Activated CD4-positive, alpha-beta T cell treated with anti-CD3 and anti-CD28 coated beads, Interleukin-2, Interleukin-6, amounts not matched to agents 100 ng/mL and 50 ng/mL, durations not matched to agents 16 hours and 8 hours (primary cell): ENCODE results near the gene TOX2.

Experiments
- DNase-seq: peaks from one replicate; pipeline ENCODE4 v3.0.0-alpha.2; 2020

The TOX2 gene

DNA sequence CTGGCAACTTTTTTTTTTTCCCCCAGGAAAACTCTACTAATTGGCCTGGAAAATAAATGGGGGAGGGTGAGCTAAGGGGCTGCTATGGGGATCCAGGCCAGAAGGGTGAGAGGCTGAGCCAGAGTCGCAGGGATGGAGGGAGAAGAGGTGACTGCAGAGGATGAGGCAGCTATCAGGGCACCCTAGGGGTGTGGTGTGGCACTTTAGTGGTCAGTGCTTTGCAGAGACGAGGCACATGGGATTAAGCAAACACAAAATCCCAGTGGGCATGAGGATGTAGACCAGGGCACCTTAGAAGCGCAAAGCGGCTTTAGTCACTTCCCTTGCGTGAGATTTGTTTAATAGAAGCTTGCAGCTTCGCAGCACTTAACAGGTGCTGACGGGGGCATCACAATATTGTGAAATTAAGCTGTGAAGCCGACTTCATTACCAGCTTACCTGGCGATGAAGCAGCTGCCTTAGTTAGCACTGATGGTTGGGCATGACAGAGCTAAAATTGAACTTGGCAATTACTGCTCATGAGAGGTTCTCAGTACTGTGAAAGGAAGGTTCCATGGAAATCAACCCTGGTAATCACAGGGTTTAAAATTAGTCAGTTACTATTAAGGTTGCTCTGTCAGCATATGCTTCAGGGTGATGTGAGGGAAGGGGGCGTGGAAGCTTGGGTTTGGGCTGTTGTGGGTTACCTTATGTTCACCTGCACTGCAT lies 26.0 kb downstream of the TOX2 start:
- no peak for DNase-seq

DNA sequence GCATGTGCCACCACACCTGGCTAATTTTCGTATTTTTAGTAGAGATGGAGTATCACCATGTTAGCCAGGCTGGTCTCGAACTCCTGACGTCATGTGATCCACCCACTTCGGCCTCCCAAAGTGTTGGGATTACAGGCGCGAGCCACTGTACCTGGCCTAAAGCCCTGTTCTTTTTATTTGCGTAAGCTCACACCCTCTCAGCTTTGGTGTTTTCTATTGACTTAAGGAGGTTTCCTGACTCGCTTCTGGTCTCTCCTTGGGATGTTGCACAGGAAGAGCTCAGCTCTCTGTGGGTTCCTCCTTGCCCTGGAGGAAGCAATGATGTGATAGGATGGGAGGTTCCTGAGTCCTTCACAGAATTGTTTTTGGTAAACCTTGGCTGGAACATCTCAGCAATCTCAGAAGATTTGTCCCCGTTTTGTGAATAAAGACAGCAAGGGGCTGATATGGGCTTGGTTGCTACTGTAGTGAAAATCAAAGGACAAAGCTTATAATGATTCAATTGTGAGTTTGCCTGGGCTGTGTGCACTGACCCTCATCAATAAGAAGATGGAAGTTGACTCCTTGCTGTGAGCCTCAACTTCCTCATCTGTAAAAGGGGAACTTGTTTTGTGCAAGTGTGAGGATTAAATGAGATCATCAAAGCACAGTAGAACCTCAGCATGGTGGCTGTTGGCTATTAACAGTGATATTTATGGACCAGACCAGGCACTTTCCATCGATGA lies 27.0 kb downstream of the TOX2 start:
- peak; percentile 29 for DNase-seq

DNA sequence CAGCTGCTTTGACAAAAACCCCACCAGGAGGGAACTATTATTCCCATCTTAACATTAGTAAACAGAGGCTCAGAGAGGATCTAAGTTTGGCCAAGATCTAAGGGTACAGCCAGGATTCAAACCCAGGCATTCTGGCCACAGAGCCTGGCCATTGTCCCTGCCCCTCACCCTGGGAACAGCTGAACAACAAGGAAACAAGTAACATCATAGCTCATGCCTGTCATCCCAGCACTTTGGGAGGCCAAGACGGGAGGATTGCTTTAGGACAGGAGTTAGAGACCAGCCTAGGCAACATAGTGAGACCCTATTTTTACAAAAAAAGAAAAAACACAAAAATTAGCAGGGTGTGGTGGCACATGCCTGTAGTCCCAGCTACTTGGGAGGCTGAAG lies 27.5 kb downstream of the TOX2 start:
- no peak for DNase-seq

DNA sequence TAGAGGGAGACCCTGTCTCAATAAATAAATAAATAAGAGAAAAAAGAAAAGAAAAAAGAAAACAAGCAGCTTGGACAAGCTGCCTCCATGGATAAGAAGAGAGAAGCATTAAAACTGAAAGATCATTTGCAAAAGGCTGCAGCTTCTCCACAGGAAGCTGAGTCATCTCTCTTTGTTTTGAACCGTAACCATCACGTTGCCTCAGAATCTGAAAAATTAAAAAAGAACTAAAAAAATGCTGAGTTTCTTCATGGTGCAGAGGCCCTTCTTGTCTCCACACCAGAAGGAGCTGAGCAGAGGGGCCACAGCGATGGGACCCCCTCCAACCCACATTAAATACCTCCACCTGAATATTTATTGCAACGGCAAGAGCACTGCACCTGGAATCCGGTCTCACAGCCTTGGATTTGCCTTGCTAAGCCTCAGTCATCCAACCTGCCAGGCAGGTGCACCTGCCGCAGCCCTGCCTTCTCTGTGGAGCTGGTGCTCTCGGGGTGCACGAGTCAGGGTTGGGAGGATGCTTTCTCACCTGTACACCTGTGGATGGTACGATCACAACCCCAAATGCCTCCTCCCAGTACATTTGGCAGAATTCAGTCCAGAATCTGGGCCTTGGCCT lies 28.1 kb downstream of the TOX2 start:
- peak; percentile 77 for DNase-seq

DNA sequence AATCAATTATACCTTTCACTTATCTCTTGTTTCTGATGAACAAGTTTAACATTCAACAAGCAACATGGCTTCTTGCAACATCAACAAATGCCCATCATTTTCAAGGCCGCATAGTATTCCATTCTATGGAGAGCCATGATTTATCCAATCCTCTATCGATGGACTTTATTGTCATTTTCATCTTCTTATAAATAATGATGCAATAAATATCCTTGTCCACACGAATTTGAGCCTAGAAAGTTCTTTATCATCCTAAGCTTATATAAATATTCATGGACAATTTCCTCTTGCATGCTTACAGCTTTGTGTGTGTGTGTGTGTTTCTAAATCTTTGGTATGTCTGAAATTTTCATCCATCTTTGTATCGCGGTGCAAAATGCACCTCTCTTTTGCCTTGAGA lies 29.1 kb downstream of the TOX2 start:
- DNase-seq: no peak

DNA sequence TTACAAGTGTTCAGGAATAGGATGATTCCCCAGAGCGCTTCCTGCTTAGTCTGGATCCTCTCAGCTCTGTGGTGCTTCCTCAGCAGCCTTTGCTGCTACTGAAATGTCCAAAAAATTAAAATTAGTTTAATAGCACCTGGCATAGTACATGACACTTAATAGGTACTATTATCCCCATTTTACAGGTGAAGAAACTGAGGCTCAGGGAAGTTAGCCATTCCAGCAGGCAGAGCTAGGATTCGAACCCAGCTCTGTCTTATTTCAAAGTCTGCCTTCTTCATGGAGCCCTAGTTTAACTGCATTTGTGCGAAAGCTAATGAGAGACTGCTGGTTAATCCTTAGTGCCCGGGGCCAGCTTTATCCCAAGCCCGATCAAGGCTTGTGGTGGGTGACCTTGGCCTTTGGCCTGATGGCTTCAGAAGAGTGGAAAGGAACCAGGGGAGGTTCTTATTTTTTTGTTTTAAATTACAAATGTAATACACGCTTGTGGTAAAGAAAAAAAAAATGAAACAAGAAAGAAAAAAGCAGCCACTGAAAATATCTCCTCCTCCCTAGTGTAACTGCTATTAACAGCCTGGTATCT lies 30.1 kb downstream of the TOX2 start:
- no peak for DNase-seq

DNA sequence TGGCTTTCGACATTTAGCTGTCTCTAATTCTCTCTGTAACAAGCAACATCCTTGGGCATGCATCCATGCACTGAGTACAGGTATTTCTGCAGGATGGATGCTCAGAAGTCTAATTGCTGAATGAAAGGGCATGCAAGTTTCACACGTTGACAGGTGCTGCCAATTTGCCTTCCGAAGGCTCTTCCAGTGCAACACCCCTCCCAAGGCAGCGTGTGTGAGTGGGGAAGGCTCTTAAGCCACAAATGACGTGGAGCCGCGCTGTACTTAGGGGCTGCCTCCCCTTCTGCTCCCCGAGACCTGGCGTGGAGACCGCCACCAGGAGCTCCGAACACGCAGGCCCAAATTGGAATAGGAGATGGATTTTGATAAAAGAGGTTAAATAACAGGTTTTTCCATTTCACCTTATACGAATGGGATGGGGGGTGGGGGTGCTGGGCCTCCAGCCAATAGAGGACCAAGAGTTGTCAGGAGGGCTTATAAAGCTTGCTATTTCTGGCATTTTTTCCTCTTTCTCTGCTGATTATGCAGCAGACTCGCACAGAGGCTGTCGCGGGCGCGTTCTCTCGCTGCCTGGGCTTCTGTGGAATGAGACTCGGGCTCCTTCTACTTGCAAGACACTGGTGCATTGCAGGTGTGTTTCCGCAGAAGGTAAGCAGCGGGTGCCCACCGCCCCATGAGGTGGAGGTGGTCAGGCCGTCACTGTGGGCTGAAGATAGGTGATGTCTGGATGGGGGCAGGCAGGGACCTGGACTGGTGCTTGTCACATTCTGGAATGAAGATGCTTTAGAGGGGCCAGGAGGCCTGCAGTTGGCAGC lies 30.9 kb downstream of the TOX2 start:
- DNase-seq: no peak

DNA sequence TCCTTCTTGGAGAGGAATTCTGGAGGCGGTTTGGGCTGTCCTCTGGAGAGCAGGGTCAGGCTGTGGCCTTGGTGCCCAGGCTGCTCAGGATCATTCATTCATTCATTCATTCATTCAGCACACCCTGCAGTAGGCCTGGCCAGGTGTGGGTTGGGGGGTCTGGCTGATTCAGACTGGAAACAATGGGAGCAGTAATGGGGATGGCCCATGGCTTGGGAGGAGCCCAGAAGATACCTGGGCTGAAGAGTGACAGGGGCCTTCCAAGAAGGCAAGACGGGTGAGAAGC lies 31.5 kb downstream of the TOX2 start:
- no peak for DNase-seq

DNA sequence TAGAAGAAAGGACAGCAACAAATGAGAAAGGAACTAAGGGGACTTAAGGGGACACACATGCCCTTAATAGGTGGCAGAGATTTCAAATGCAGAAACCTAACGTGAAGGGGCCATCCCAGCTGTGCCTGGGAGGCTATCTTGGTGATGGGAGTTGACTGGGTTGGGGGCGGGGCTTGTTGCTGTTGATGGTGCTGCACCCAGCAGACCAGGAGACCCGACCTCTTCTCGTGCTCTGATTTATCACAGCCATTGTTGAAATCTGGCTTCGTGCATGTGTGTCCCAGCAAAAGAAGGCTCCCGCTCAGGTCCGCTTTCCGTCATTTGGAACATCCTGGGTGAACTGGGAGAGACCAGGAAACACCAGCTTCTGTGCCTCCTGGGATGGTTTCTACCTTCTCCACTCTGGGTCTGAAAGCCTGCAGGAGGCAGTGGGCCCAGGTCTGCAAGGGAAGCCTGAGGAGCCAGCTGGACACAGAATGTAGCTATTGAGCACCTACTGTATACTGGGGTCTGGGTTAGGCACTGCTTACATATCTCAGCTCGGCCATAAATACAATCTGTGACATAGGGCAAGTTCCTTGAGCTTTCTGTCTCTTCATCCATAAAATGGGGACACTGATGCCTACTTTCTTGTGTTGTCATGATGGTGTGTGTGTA lies 32.1 kb downstream of the TOX2 start:
- DNase-seq: no peak

DNA sequence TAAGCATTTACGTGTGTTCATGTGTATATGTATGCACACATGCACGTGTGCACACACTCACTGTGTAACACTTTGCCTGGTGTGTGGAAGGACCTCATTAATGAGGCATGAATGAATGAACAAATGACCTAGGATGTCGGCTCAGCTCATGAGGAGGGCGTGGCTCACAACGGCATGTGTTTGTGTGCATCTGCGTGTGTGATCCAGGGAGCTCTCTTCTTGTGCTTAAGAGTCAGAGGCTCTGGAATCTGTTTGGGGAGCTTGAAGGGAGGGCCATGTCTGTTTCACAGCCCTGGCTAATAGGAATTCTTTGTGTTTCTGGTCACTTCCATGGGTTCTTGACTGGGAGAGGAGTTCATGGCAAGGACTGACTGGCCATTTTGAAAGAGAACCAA lies 32.7 kb downstream of the TOX2 start:
- no peak for DNase-seq

DNA sequence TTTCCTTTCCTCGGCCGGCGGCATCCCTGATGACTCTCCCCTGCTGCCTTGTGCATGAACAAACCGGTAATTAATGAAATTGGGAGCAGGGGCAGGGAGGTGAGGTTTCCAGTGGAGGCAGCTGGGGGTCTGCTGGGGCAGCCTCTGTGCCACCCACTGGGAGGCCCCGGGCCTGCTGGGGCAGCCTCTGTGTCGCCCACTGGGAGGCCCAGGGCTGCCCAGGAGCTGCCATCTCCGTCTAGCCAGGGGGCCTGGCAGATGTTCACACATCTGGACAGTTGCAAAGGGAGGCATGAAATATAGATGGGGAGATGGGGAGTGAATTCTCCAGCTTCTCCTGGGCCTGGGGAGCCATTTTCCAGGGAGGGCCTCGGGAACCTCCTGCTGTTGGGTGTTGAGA lies 33.8 kb downstream of the TOX2 start:
- no peak for DNase-seq

DNA sequence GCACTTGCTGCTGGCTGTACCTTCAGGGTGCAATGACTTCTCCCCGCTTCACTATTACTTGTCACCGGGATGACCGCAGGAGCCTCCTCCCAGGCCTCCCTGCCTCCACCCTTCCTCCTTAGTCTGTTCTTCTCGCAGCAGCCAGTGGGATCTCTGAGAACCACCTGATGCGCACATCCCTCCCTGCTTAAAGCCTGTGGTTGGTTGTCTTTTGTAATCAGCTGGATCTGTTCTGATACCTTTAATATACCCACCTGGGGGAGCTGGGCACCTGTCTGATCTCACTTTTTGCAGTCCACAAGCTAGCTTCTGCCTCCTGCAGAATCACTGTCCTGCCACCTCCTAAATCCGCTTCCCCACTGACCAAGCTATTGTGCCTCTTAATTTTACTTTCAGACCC lies 34.6 kb downstream of the TOX2 start:
- DNase-seq: no peak

DNA sequence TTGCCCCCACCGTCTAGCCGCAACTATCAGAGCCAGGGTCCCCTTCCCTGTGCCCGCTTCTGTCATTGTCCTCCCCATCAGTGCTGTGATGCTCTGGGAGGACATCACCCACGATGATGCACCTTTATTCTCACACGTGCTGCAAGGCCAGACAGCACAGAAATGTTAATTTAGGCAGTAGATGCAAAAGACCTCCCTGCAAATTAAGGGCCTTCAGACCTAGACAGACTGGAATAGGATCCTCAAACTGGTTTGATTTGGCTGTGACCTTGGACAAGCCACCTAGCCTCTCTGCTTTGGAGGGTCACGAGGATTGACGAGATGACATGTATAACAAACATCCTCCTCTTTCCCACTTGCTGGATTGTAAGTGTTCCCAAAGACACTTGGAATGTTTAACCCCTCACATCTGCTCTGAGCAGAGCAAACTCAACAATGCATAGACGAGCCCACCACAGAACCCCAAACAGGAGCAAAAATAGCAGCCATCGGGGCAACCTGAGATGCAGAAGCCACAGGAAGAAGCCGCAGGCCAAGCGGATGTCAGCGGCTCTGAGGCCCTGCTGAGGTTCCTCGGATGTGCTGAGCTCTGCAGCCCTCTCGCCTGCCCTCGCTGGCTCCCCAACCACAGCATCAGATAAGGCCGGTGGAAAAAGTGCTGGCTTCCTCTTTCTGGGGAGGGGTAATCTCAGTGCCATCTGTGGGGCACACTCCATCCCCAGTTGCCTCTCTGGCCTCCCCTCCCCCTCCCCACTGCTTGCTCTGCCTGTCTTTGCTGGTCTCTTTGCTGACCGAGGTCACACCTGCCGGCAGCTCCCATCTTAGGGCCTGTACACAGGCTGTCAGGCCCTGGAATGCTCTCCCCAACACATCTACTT lies 35.3 kb downstream of the TOX2 start:
- DNase-seq: peak; percentile 92

DNA sequence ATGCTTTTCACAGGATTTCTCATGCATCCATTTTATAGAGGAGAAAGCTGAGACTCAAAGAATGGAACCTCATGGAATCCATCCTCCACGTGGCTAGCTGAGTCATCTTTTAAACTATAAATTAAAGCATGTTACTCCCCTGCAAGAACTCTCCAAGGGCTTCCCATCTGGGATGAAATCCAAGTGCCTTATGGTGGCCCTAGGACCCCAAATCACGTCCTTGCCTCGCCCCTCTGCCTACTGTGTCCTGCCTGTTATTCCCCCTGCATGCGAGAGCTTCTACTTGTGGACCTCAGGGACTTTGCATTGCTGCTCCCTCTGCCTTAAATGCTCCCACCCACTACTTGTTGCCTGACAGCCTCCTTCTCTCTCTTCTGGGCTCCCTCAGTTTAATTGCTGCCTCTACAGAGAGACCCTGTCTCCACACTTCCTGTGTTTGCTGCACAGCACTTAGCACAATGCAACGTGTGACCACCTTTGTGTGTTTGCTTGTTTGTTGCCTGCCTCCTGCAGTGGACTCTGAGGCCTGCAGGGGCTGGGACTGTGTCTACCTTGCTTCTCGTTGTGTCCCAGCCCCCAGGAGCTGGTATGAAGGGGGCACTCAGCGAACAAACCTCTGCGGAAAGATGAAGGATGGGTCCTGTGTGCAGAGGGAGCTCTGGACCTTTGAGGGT lies 39.4 kb downstream of the TOX2 start:
- no peak for DNase-seq

DNA sequence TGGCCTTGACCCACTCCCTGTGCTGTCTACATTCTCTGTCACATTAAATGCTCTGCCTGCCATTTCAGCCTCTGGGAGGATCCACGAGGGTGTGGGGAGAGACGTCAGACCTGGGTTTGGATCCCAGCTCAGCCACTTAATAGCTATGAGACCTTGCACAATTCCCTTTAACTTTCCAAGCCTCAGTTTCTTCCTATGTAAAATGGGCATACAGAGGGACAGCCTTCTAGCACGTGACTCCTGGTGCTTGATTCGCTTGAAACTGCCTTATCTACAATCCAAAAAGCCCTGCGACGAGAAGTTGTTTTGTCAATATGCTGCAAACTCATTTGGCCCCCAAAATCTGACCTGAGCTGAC lies 40.0 kb downstream of the TOX2 start:
- no peak for DNase-seq

DNA sequence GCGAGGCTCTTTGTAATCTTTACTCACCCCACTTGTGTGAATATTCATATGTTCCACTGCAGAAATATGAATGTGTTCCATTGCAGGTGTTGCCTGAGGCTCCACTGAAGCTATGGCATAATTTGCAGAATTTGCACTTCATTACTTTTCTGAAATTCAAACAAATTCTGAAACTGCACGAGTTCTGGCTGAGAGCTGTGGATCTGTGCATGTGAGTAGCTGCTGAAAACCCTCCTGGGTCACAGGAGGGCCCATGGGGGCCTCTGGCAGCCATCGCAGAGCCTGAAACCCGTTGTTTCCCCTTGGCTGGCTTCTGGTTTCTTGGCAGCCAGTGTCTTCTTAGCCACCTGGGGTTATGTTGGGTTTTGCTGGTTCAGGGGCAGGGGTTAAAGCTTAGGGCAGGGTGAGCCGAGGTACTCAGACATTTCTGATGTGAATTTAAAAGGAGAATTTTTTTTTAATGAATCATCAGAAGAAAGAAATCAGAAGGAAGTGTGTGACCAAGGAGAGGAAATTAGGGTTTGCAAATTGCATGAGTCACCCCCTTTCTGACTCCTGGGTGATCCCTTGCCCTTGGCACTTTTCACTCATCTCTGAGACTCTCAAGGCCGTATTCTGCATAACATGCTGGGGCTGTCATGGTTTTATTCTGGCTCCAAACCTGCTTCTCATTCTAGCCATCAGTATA lies 40.6 kb downstream of the TOX2 start:
- peak; percentile 90 for DNase-seq

DNA sequence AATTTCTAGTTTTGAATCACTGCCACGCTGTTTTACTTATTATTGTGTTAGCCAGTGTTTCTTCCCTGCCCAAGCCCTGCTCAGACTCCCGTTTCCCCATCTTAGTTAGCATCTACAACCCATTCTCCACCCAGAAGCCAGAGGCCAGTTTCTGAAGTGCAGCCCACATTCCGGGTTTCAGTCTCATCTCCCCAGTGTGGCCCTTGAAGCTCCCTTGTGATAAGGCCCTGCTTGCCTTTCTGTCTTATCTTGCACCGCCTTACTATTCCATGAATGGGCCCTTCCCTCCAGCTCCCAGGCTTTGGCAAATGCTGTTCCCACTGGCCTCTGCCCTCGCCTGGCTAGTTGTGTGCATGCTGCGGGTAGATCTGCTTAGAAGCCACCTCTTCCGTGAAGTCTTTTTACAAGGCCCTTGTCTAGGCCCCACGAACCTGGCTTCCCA lies 41.1 kb downstream of the TOX2 start:
- no peak for DNase-seq

DNA sequence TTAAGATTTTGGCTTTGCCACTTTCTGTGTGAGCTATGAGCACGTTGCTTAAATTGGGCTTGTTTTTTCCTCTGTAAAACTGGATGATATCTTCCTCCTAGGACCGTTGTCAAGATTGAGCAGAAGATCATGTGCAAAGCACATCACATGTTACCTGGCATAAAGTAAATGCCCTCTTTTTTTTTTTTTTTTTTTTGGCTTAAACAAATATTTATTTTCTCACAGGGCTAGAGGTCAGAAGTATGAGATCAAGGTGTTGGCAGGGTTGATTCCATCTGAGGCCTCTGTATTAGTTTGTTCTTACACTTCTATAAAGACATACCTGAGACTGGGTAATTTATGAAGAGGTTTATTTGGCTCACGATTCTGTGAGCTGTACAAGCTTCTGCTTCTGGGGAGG lies 42.7 kb downstream of the TOX2 start:
- DNase-seq: no peak

DNA sequence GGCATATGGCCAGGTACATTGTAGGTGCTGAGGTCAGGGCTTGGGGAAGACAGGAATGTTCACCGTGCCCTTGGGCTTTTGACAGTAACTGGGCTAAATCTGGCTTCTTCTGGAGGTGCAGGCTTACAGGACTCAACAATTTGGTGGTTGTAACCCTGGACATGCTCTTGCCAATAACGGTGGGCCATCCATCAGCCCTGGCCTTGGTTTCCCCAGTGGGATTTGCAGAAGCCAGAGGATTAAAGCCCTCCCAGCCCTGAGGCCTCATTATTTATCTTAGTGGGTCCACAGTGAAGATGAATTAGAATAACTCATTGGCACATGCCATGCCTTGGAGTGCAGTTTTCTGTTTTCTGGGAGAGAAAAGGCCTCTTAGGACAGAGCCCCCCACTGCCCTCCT lies 44.0 kb downstream of the TOX2 start:
- no peak for DNase-seq

DNA sequence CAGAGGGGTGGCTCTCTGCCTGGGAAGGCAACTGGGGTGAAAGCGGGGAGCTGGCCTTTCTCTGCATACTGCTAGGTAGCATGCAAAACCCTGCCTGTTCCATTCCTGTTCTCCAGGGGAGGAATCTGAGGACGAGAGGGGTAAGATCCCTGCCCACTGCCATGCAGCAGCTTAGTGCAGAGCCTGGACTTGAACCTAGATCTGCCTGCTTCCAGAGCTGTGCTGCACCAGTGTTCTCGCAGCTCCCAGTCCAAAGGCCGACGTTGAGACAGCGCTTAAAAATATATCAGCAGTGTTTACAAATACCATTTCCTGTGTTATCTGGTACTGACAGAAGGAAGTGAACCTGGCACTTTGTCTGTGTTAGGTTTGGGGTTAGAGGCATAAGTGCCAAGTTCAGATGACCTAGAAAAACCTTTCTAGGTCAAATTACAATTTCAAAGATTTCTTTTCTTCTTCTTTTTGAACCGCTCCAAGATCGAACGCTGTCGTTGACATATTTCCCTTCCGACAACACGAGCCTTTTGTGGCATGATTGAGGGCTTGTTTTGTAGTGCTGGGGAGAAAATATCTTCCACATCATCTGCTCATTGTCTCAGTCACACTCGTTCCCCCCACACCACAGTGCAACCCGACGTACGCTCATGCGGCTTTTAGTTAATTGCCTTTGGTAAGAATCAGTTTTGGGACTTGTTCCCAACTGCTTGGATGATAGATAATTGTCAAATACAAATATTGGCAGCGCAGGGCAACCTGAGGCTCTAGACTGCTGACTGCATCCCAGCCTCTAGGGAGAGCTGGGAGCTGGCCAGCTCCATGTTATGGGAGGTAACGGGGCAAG lies 44.6 kb downstream of the TOX2 start:
- DNase-seq: peak; percentile 34
